IMR-90 (cell line): ENCODE measurements around the gene TAF4. TPM values are rescaled to one million over a fixed set of nuclear protein-coding genes. Genes with fewer than 3 reads are reported as not detected.
A peak's percentile ranks its signal among the peaks of the same experiment; 100 is the strongest.

Experiments used
- ATAC-seq: fragments of 200-7000 bp; cut with Tn5 transposase; 2 replicates; pipeline ENCODE4 v1.9.1; 2020; ENCODE audit warnings: low read depth, mild to moderate bottlenecking, moderate library complexity
- BruUV-seq: library from RNA; stranded (reverse); fragments of 400-500 nt; replicated peaks from 2 replicates; lab custom pipeline; 2021; lab: Mats Ljungman, UMichigan
- CTCF ChIA-PET: fragments of 300-600 bp; formaldehyde crosslinking; extraction: SDS; loops from one replicate; lab custom pipeline; 2021; ENCODE audit warnings: antibody characterized with exemption; lab: Yijun Ruan, JAX
- POLR2A ChIA-PET: fragments of 300-600 bp; sonication (Branson Sonifier 250); formaldehyde crosslinking; loops from one replicate; lab custom pipeline; 2022; ENCODE audit warnings: antibody characterized with exemption; ENCODE audit not compliant: unreplicated experiment; lab: Charles Lee
- DNase-seq: peaks from one replicate; pipeline ENCODE4 v3.0.0; 2013
- H2AFZ ChIP-seq: replicated peaks from 2 replicates; pipeline ENCODE3; 2013; ENCODE audit warnings: low read length, mild to moderate bottlenecking; ENCODE audit not compliant: poor library complexity
- H2AK5ac ChIP-seq: 2 replicates; pipeline ENCODE4 v1.6.1; 2013; ENCODE audit warnings: low read depth, low read length, inconsistent platforms
- H2AK9ac ChIP-seq: replicated peaks from 2 replicates; pipeline ENCODE3; 2013; ENCODE audit warnings: mild to moderate bottlenecking, low read depth, low read length, moderate library complexity; ENCODE audit not compliant: poor library complexity
- H2BK120ac ChIP-seq: 2 replicates; pipeline ENCODE4 v1.6.1; 2013; ENCODE audit warnings: low read depth, low read length, inconsistent platforms
- H2BK15ac ChIP-seq: 3 replicates; pipeline ENCODE4 v1.6.1; 2013; ENCODE audit warnings: low read depth, low read length, inconsistent platforms
- H2BK20ac ChIP-seq: 2 replicates; pipeline ENCODE4 v1.6.1; 2013; ENCODE audit warnings: low read depth, mild to moderate bottlenecking, inconsistent platforms, low read length, moderate library complexity
- H2BK5ac ChIP-seq: 2 replicates; pipeline ENCODE4 v1.6.1; 2013; ENCODE audit warnings: mild to moderate bottlenecking, low read depth, low read length, inconsistent platforms; ENCODE audit not compliant: poor library complexity, severe bottlenecking
- H3K14ac ChIP-seq: replicated peaks from 2 replicates; pipeline ENCODE4 v1.6.1; 2013; ENCODE audit warnings: low read depth, low read length, inconsistent platforms
- H3K18ac ChIP-seq: 2 replicates; pipeline ENCODE4 v1.6.1; 2013; ENCODE audit warnings: low read depth, low read length, control low read depth
- H3K23ac ChIP-seq: 2 replicates; pipeline ENCODE4 v1.6.1; 2013; ENCODE audit warnings: low read depth, low read length, inconsistent platforms
- H3K27ac ChIP-seq: 2 replicates; pipeline ENCODE4 v1.5.1; 2013; ENCODE audit warnings: mild to moderate bottlenecking, control low read depth, low read length; ENCODE audit not compliant: insufficient read depth
- H3K27me3 ChIP-seq: 2 replicates; pipeline ENCODE4 v1.6.1; 2013; ENCODE audit warnings: low read length; ENCODE audit not compliant: control insufficient read depth, insufficient read depth
- H3K36me3 ChIP-seq: 2 replicates; pipeline ENCODE4 v1.6.1; 2013; ENCODE audit warnings: low read length, mixed read lengths; ENCODE audit not compliant: control insufficient read depth, insufficient read depth
- H3K4ac ChIP-seq: 2 replicates; pipeline ENCODE4 v1.6.1; 2013; ENCODE audit warnings: low read depth, low read length, inconsistent platforms
- H3K4me1 ChIP-seq: 2 replicates; pipeline ENCODE4 v1.6.1; 2013; ENCODE audit warnings: low read length, mixed read lengths; ENCODE audit not compliant: control insufficient read depth, insufficient read depth
- H3K4me2 ChIP-seq: 2 replicates; pipeline ENCODE4 v1.6.1; 2013; ENCODE audit warnings: low read depth, mild to moderate bottlenecking, control low read depth, low read length, moderate library complexity
- H3K4me3 ChIP-seq: 2 replicates; pipeline ENCODE4 v1.5.1; 2013; ENCODE audit warnings: low read depth, mild to moderate bottlenecking, control low read depth, low read length, moderate library complexity; ENCODE audit not compliant: insufficient read depth
- H3K56ac ChIP-seq: 2 replicates; pipeline ENCODE4 v1.6.1; 2013; ENCODE audit warnings: low read length, inconsistent platforms; ENCODE audit not compliant: insufficient read depth; ENCODE audit errors: extremely low read depth
- H3K79me1 ChIP-seq, 2 experiments: 2 replicates each; pipeline ENCODE4 v1.6.1; 2013; ENCODE audit warnings: low read length in 2 of 2, inconsistent platforms in 1 of 2, low read depth in 1 of 2
- H3K9ac ChIP-seq: 2 replicates; pipeline ENCODE4 v1.6.1; 2013; ENCODE audit warnings: low read depth, low read length, control low read depth
- H3K9me1 ChIP-seq: 2 replicates; pipeline ENCODE4 v1.6.1; 2013; ENCODE audit warnings: low read length, inconsistent platforms; ENCODE audit not compliant: insufficient read depth
- H3K9me3 ChIP-seq: 2 replicates; pipeline ENCODE4 v1.6.1; 2013; ENCODE audit warnings: low read length; ENCODE audit not compliant: control insufficient read depth, insufficient read depth
- H4K20me1 ChIP-seq: 2 replicates; pipeline ENCODE4 v1.6.1; 2013; ENCODE audit warnings: low read length, inconsistent platforms; ENCODE audit not compliant: insufficient read depth
- H4K5ac ChIP-seq: 2 replicates; pipeline ENCODE4 v1.6.1; 2013; ENCODE audit warnings: mild to moderate bottlenecking, low read depth, low read length, control low read depth
- H4K8ac ChIP-seq, 2 experiments: 2 replicates each; pipeline ENCODE4 v1.6.1; 2013; ENCODE audit warnings: low read depth in 2 of 2, low read length in 2 of 2, control low read depth in 1 of 2, inconsistent platforms in 1 of 2
- H4K91ac ChIP-seq: 2 replicates; pipeline ENCODE4 v1.6.1; 2013; ENCODE audit warnings: low read depth, low read length, inconsistent platforms; ENCODE audit not compliant: insufficient read depth
- BHLHE40 ChIP-seq: fragments of 150-350 bp; IDR thresholded peaks from 2 replicates; pipeline ENCODE4 v1.6.1; 2016; ENCODE audit warnings: mild to moderate bottlenecking, low read depth, low read length
- CEBPB ChIP-seq: IDR thresholded peaks from 2 replicates; pipeline ENCODE4 v1.6.1; 2012; ENCODE audit warnings: low read depth, low read length, improper control_type of control experiment
- CHD1 ChIP-seq: IDR thresholded peaks from 2 replicates; pipeline ENCODE4 v1.6.1; 2012; ENCODE audit warnings: low read depth, low read length, improper control_type of control experiment
- CTCF ChIP-seq: conservative IDR thresholded peaks from 2 replicates; pipeline ENCODE4 v1.5.1; 2012; ENCODE audit warnings: mild to moderate bottlenecking, low read depth, low read length, improper control_type of control experiment
- ELK1 ChIP-seq: fragments of 150-350 bp; IDR thresholded peaks from 2 replicates; pipeline ENCODE4 v1.6.1; 2016; ENCODE audit warnings: low read depth, mild to moderate bottlenecking, low read length, moderate library complexity, borderline replicate concordance
- FOS ChIP-seq: fragments of 150-350 bp; IDR thresholded peaks from 2 replicates; pipeline ENCODE4 v1.6.1; 2016; ENCODE audit warnings: low read depth, low read length
- MAFK ChIP-seq: IDR thresholded peaks from 2 replicates; pipeline ENCODE4 v1.6.1; 2012; ENCODE audit warnings: low read depth, low read length, improper control_type of control experiment
- MAZ ChIP-seq: IDR thresholded peaks from 2 replicates; pipeline ENCODE4 v1.6.1; 2012; ENCODE audit warnings: low read depth, mild to moderate bottlenecking, low read length, improper control_type of control experiment, moderate library complexity, borderline replicate concordance
- MXI1 ChIP-seq: IDR thresholded peaks from 2 replicates; pipeline ENCODE4 v1.6.1; 2012; ENCODE audit warnings: low read depth, mild to moderate bottlenecking, low read length, moderate library complexity, borderline replicate concordance
- NFE2L2 ChIP-seq: fragments of 150-350 bp; IDR thresholded peaks from 2 replicates; pipeline ENCODE4 v1.6.1; 2016; ENCODE audit warnings: low read depth, mild to moderate bottlenecking, low read length
- RAD21 ChIP-seq: IDR thresholded peaks from 2 replicates; pipeline ENCODE4 v1.6.1; 2012; ENCODE audit warnings: low read length, improper control_type of control experiment
- RCOR1 ChIP-seq: IDR thresholded peaks from 2 replicates; pipeline ENCODE4 v1.6.1; 2012; ENCODE audit warnings: mild to moderate bottlenecking, low read length, improper control_type of control experiment; ENCODE audit not compliant: insufficient replicate concordance
- RFX5 ChIP-seq: IDR thresholded peaks from 2 replicates; pipeline ENCODE4 v1.8.0; 2012; ENCODE audit warnings: low read depth, mild to moderate bottlenecking, low read length, moderate library complexity
- SMC3 ChIP-seq: fragments of 150-350 bp; IDR thresholded peaks from 2 replicates; pipeline ENCODE4 v1.6.1; 2016; ENCODE audit warnings: low read depth, mild to moderate bottlenecking, antibody characterized with exemption, low read length, moderate library complexity
- USF2 ChIP-seq: fragments of 150-350 bp; IDR thresholded peaks from 2 replicates; pipeline ENCODE4 v1.6.1; 2017; ENCODE audit warnings: mild to moderate bottlenecking, antibody characterized with exemption, low read length, low read depth
- WGBS, 2 experiments: methylation state at CpG; one replicate each; pipeline versions ENCODE4 v1.1.5 to v1.1.7; 2013; ENCODE audit warnings: missing lambda C conversion rate in 2 of 2; ENCODE audit not compliant: insufficient read length in 1 of 2; ENCODE audit errors: extremely low coverage in 2 of 2; 5-methylcytosine and 5-hydroxymethylcytosine counted together
- dilution Hi-C: fragments of 300-500 bp; cut with HindIII; formaldehyde crosslinking; loops from one replicate; pipeline ENCODE4 v1.14.3; 2018; ENCODE audit warnings: low sequenced_read_pairs; ENCODE audit not compliant: unreplicated experiment
- in situ Hi-C: fragments of 300-500 bp; cut with MboI; formaldehyde crosslinking; loops from 3 replicates; pipeline ENCODE4 v1.14.3; 2019; ENCODE audit warnings: low sequenced_read_pairs, inconsistent platforms, mixed read lengths
- intact Hi-C: fragments of 100-400 bp; cut with micrococcal nuclease; formaldehyde crosslinking; loops from 2 replicates; pipeline ENCODE4 v1.10.0; 2022
- polyA plus RNA-seq, 3 experiments: library from polyadenylated mRNA; depleted of rRNA; stranded (reverse); fragments of >200 nt; gene quantifications; 2 replicates each; pipeline ENCODE4 v1.2.3, GENCODE V29; 2012; ENCODE audit warnings: low replicate concordance in 1 of 3
- total RNA-seq: library from RNA; depleted of rRNA; stranded (reverse); fragments of >200 nt; gene quantifications from 2 replicates; pipeline ENCODE4 v1.2.3, GENCODE V29; 2012

Gene TAF4
- total and polyA plus RNA-seq, 2 of the 4 experiments (the other 2 are of a cell fraction), result 1.4 to 5.1 TPM

GRCh38 chr20:62053465-62054196, 12.1 kb downstream of the TAF4 start:
- H3K27me3 ChIP-seq, result no peaks in the 10 kb centered on the region
- H3K4me2 ChIP-seq, result no peak overlapping the region
- H2AK9ac ChIP-seq, result peak overlapping the region; percentile 24
- intact Hi-C loops, result no loop called here
- WGBS, 2 experiments, result 95% methylated on average over 18 of the region's 22 CpGs; no CpG with 5 or more reads in 1 of the 2 experiments
- no peak overlapping the region for H2BK15ac ChIP-seq
- H2AFZ ChIP-seq, result no peak overlapping the region
- dilution Hi-C loops, result no loop called here
- ChIA-PET POLR2A (no interaction called here), CTCF (interaction anchor here (0.7 kb wide), 1 partner anchor 13 kb away, joined by 3 read pairs; no protein-coding TSS in a partner anchor)
- no peak overlapping the region for H3K4ac ChIP-seq
- H3K23ac ChIP-seq, result no peak overlapping the region
- H4K20me1 ChIP-seq, result peaks cover 75% of the 10 kb centered on the region
- H3K14ac ChIP-seq, result no peak overlapping the region
- no peak overlapping the region for H2BK5ac ChIP-seq
- H2BK120ac ChIP-seq, result no peak overlapping the region
- H3K27ac ChIP-seq, result no peak overlapping the region
- no peak for ATAC-seq
- peaks cover 24 to 77% of the 10 kb centered on the region in 2 experiments for H3K79me1 ChIP-seq
- H4K91ac ChIP-seq, result no peak overlapping the region
- no peaks in the 10 kb centered on the region for H3K4me1 ChIP-seq
- no peak for DNase-seq
- H2AK5ac ChIP-seq, result no peak overlapping the region
- BruUV-seq, result no TSS peak
- peaks cover 3% of the 10 kb centered on the region; the same call in 1 of the 2 replicates for H3K36me3 ChIP-seq
- H3K9me3 ChIP-seq, result no peaks in the 10 kb centered on the region
- H3K9ac ChIP-seq, result no peak overlapping the region
- H3K18ac ChIP-seq, result no peak overlapping the region
- H4K5ac ChIP-seq, result no peak overlapping the region
- in situ Hi-C loops, result no loop called here
- H4K8ac ChIP-seq, result no peak overlapping the region
- no peak overlapping the region for H2BK20ac ChIP-seq
- H3K4me3 ChIP-seq, result no peak overlapping the region
- TF ChIP-seq SMC3 (no peak), NFE2L2 (no peak), RCOR1 (no peak), CTCF (no peak), CHD1 (no peak), MAFK (no peak), RFX5 (no peak), MXI1 (no peak), RAD21 (no peak), USF2 (no peak), MAZ (no peak), BHLHE40 (no peak), ELK1 (no peak), FOS (no peak), CEBPB (no peak)
- H3K56ac ChIP-seq, result no peak overlapping the region
- peaks cover 15% of the 10 kb centered on the region; the same call in 1 of the 2 replicates for H3K9me1 ChIP-seq
